SK-N-MC (cell line): ENCODE results near the gene QRICH2.

Experiments used
- EZH2 ChIP-seq: fragments of 200-600 bp; sonication (generic); IDR thresholded peaks from one replicate; pipeline ENCODE4 v1.6.1; 2017; ENCODE audit warnings: antibody characterized with exemption
- POLR2AphosphoS5 ChIP-seq: IDR thresholded peaks from 2 replicates; pipeline ENCODE4 v1.6.1; 2012; ENCODE audit warnings: mild to moderate bottlenecking, low read depth, low read length, borderline replicate concordance

GRCh38 chr17:76268015-76268749 is 39.9 kb downstream of the QRICH2 start:
- TF ChIP-seq EZH2, result no peak
- TF ChIP-seq POLR2AphosphoS5, result no peak
